ENCODE data around the gene LRRC36. TPM values are rescaled to one million over a fixed set of nuclear protein-coding genes. Genes with fewer than 3 reads are reported as not detected.
"Not testable (repeated sequence)": the region's sequence is repeated elsewhere in the genome, so short reads cannot be mapped to it uniquely, and the experiment has no call there.

Gene LRRC36
- total and polyA plus RNA-seq, 2 of the 13 experiments (the other 11 are each of a cell fraction or from before 2014, with no cell fraction given): 0.12 to 0.15 TPM

GRCh38 chr16:67359540-67360269 is 33.1 kb downstream of the LRRC36 start (continued):
- peak; percentile 45; the same call in 1 of the 2 replicates for TF ChIP-seq ARID5B (CRISPR knock-in tag; IDR thresholded peaks at IDR 0.05)
- 0 out of 4 replicates have a peak, but pooled peaks of 1 of the 2 experiments have one; percentile 19 for TF ChIP-seq KLF16 (CRISPR knock-in tag; IDR thresholded peaks at IDR 0.05)
- TF ChIP-seq FOSL2 (CRISPR knock-in tag; IDR thresholded peaks at IDR 0.05): 0 out of 2 replicates have a peak, but pooled peaks have one; percentile 26
- not testable (repeated sequence) for TF ChIP-seq SOX13 (IDR thresholded peaks at IDR 0.05); SOX6 (IDR thresholded peaks at IDR 0.05); EP300 (CRISPR knock-in tag; IDR thresholded peaks at IDR 0.05; ENCODE audit: borderline replicate concordance)
- 0 out of 4 replicates have a peak, but pooled peaks of 1 of the 2 experiments have one; percentile 23 for TF ChIP-seq SOX13 (CRISPR knock-in tag; conservative IDR thresholded peaks at IDR 0.05 in 1 of 2, IDR thresholded peaks at IDR 0.05 in 1 of 2)
- TF ChIP-seq HDAC2 (CRISPR knock-in tag; IDR thresholded peaks at IDR 0.05): peak; percentile 45; the same call in 1 of the 2 replicates
- peak; percentile 12; the same call in 1 of the 2 replicates for TF ChIP-seq ZNF609 (CRISPR knock-in tag; IDR thresholded peaks at IDR 0.05; ENCODE audit: borderline replicate concordance)
- TF ChIP-seq CEBPB (IDR thresholded peaks at IDR 0.05; ENCODE audit: borderline replicate concordance, low read depth, low read length): peak; percentile 26; the same call in 1 of the 2 replicates
- TF ChIP-seq TFDP1 (CRISPR knock-in tag; IDR thresholded peaks at IDR 0.05; ENCODE audit: borderline replicate concordance): 0 out of 2 replicates have a peak, but pooled peaks have one; percentile 27
- peak; percentile 39 for TF ChIP-seq HNRNPK (IDR thresholded peaks at IDR 0.05; ENCODE audit: low read depth, low read length, poor library complexity, severe bottlenecking)
- TF ChIP-seq KDM1A (CRISPR knock-in tag; IDR thresholded peaks at IDR 0.05): peak; percentile 71; the same call in 1 of the 2 replicates
- peak; percentile 34; the same call in 1 of the 2 replicates for TF ChIP-seq ZGPAT (CRISPR knock-in tag; IDR thresholded peaks at IDR 0.05)
- 0 out of 2 replicates have a peak, but pooled peaks have one; percentile 25 for TF ChIP-seq SOX6 (CRISPR knock-in tag; IDR thresholded peaks at IDR 0.05)
- TF ChIP-seq ZMYM2 (CRISPR knock-in tag; IDR thresholded peaks at IDR 0.05): peak; percentile 81
- TF ChIP-seq EP300 (IDR thresholded peaks at IDR 0.05; ENCODE audit: low read depth in 2 of 2, low read length in 2 of 2): peak in 1 of 2 experiments; percentile 25; a peak in 1 of 4 replicates
